GM23248 (cell line): ENCODE measurements around the gene BLMH. TPM values are rescaled to one million over a fixed set of nuclear protein-coding genes. Genes with fewer than 3 reads are reported as not detected.

Experiments used
- DNase-seq: peaks from one replicate; pipeline ENCODE4 v3.0.0-alpha.2; 2015
- H2AFZ ChIP-seq: fragments of 200-600 bp; sonication (generic); 2 replicates; pipeline ENCODE4 v1.6.1; 2016; ENCODE audit warnings: antibody characterized with exemption
- H3F3A ChIP-seq: fragments of 200-600 bp; sonication (generic); 2 replicates; pipeline ENCODE4 v1.6.1; 2016; ENCODE audit warnings: mild to moderate bottlenecking, antibody characterized with exemption, mixed run types; ENCODE audit not compliant: insufficient read depth
- H3K27ac ChIP-seq: fragments of 200-600 bp; sonication (generic); 2 replicates; pipeline ENCODE4 v1.5.1; 2016; ENCODE audit warnings: mild to moderate bottlenecking
- H3K27me3 ChIP-seq: fragments of 200-600 bp; sonication (generic); replicated peaks from 2 replicates; pipeline ENCODE4 v1.6.1; 2016; ENCODE audit warnings: mild to moderate bottlenecking; ENCODE audit not compliant: insufficient read depth
- H3K36me3 ChIP-seq: fragments of 200-600 bp; sonication (generic); 2 replicates; pipeline ENCODE4 v1.6.1; 2016; ENCODE audit warnings: low read depth, mild to moderate bottlenecking
- H3K4me1 ChIP-seq: fragments of 200-600 bp; sonication (generic); 2 replicates; pipeline ENCODE4 v1.6.1; 2016; ENCODE audit warnings: mild to moderate bottlenecking; ENCODE audit not compliant: insufficient read depth
- H3K4me2 ChIP-seq: fragments of 200-600 bp; sonication (generic); one replicate; pipeline ENCODE4 v1.6.1; 2016; ENCODE audit warnings: mild to moderate bottlenecking; ENCODE audit not compliant: unreplicated experiment
- H3K4me3 ChIP-seq: fragments of 200-600 bp; sonication (generic); 2 replicates; pipeline ENCODE4 v1.5.1; 2016; ENCODE audit warnings: mild to moderate bottlenecking
- H3K79me2 ChIP-seq: fragments of 200-600 bp; sonication (generic); 2 replicates; pipeline ENCODE4 v1.6.1; 2016; ENCODE audit warnings: mild to moderate bottlenecking; ENCODE audit not compliant: insufficient read depth
- H3K9ac ChIP-seq: fragments of 200-600 bp; sonication (generic); 2 replicates; pipeline ENCODE4 v1.6.1; 2016; ENCODE audit warnings: mild to moderate bottlenecking
- H3K9me2 ChIP-seq: fragments of 200-600 bp; sonication (generic); 2 replicates; pipeline ENCODE4 v1.6.1; 2016; ENCODE audit warnings: mixed run types, mild to moderate bottlenecking, moderate library complexity; ENCODE audit not compliant: insufficient read depth
- H3K9me3 ChIP-seq: fragments of 200-600 bp; sonication (generic); one replicate; pipeline ENCODE4 v1.6.1; 2017; ENCODE audit warnings: low read depth
- H4K20me1 ChIP-seq: fragments of 200-600 bp; sonication (generic); 2 replicates; pipeline ENCODE4 v1.6.0; 2016; ENCODE audit not compliant: insufficient read depth
- EZH2 ChIP-seq: fragments of 200-600 bp; sonication (generic); IDR thresholded peaks from 2 replicates; pipeline ENCODE4 v1.6.1; 2018; ENCODE audit warnings: antibody characterized with exemption, mild to moderate bottlenecking; ENCODE audit not compliant: insufficient read depth, poor library complexity, severe bottlenecking
- EZH2phosphoT487 ChIP-seq: fragments of 200-600 bp; sonication (generic); IDR thresholded peaks from 2 replicates; pipeline ENCODE4 v1.6.1; 2018; ENCODE audit warnings: antibody characterized with exemption, moderate library complexity, mild to moderate bottlenecking, low read depth; ENCODE audit not compliant: insufficient read depth
- WGBS, 2 experiments: methylation state at CpG; one replicate each; pipeline ENCODE4 v1.1.6; 2015 to 2017; ENCODE audit warnings: low lambda C conversion rate in 2 of 2, low coverage in 1 of 2; ENCODE audit errors: missing lambda C conversion rate in 2 of 2; 5-methylcytosine and 5-hydroxymethylcytosine counted together
- in situ Hi-C: fragments of 300-500 bp; cut with MboI; formaldehyde crosslinking; loops from 2 replicates; pipeline ENCODE4 v1.15.0; 2020
- polyA plus RNA-seq: library from polyadenylated mRNA; unstranded; fragments of >200 nt; fragmentation: Nextera tagmentation; extraction: Ambion mirVana; gene quantifications from 2 replicates; pipeline ENCODE4 v1.2.1, GENCODE V29; 2016
- total RNA-seq: library from RNA; depleted of rRNA; stranded (reverse); fragments of >200 nt; shearing (Covaris generic); gene quantifications from 2 replicates; pipeline ENCODE4 v1.2.3, GENCODE V29; 2014

BLMH gene
- total and polyA plus RNA-seq, 2 experiments from 2014 or later, result 17.3 to 22.4 TPM

DNA sequence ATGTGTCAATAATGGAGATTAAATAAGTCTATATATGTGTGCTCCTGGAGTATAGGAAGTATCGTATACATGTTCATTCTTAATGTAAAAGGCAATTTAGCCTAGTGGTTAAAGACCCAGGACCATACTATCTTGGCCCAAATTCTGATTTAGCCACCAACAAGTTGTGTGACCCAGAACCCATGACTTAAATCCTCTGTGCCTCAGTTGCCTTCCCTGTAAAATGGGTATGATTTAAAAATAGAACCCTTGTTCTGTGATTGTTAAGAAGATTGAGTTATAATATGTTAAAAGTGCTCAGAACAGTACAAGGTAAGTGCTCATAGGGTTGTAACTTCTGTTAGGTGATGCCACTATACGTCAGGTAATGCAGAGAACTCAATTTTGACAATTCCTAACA lies 18.8 kb upstream of the BLMH start:
- in situ Hi-C loops, result no loop called here
- Histone ChIP-seq H3K4me2 (no peak overlapping the region), H3F3A (no peaks in the 10 kb centered on the region), H3K4me3 (no peak overlapping the region), H3K27ac (no peak overlapping the region), H4K20me1 (no peaks in the 10 kb centered on the region), H3K4me1 (no peaks in the 10 kb centered on the region), H3K79me2 (no peaks in the 10 kb centered on the region), H3K36me3 (no peaks in the 10 kb centered on the region), H3K9me2 (no peaks in the 10 kb centered on the region), H3K9me3 (no peaks in the 10 kb centered on the region), H2AFZ (no peak overlapping the region), H3K27me3 (no peaks in the 10 kb centered on the region), H3K9ac (no peak overlapping the region)
- no peak for TF ChIP-seq EZH2
- TF ChIP-seq EZH2phosphoT487, result no peak
- WGBS, 2 experiments, result 91 to 98% methylated on average over 2 of the region's 2 CpGs
- DNase-seq, result no peak

DNA sequence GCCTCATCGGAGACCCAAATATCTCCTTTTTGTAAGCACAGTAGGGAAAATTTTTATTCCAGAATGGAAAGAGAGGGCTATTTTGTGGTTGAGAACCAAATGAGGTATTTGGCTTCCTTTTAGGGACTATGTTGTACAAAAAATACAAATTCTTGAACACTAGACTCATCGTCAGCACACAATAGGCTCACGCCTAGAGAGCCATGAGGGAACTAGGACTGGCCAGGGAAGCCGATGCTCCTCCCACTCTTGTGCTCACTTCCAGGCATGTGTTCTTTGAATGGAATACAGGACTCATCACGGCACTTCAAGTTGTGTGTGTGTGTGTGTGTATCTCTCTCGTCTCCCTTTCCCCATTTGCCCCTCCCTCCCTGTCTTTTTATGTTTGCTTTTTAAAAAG lies 17.8 kb upstream of the BLMH start:
- in situ Hi-C loops, result no loop called here

DNA sequence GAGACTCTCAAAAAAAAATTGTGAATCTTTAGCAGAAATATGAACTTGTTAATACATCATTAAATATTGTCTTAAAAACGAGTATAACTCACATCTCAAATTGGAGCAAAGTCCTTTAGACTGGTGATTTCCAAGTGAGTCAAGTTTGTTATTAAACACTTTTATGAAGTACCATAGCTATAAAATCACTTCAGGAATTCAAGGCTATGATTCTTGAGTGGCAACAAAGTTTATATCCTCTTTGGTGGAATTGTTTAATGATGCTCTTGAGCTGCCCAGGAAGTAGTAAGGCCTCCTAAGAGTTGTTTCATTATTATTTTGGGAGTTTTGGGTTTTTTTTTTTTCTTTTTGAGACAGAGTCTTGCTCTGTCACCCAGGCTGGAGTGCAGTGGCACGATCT lies 16.7 kb upstream of the BLMH start:
- TF ChIP-seq EZH2, result no peak
- no peak for TF ChIP-seq EZH2phosphoT487
- H2AFZ ChIP-seq, result no peak overlapping the region
- H3F3A ChIP-seq, result no peaks in the 10 kb centered on the region
- H3K9me3 ChIP-seq, result no peaks in the 10 kb centered on the region
- WGBS, 2 experiments, result 63 to 76% methylated on average over 2 of the region's 2 CpGs
- no peaks in the 10 kb centered on the region for H3K4me1 ChIP-seq
- no peaks in the 10 kb centered on the region for H3K79me2 ChIP-seq
- no peak overlapping the region for H3K4me2 ChIP-seq
- in situ Hi-C loops, result no loop called here
- no peak overlapping the region for H3K27ac ChIP-seq
- DNase-seq, result no peak
- H3K27me3 ChIP-seq, result no peaks in the 10 kb centered on the region
- H3K9ac ChIP-seq, result no peak overlapping the region
- no peaks in the 10 kb centered on the region for H3K36me3 ChIP-seq
- no peaks in the 10 kb centered on the region for H3K9me2 ChIP-seq
- no peaks in the 10 kb centered on the region for H4K20me1 ChIP-seq
- H3K4me3 ChIP-seq, result no peak overlapping the region

More for the DNA sequence above, 17.8 kb upstream of the BLMH start:
- no peak overlapping the region for H3K4me2 ChIP-seq
- TF ChIP-seq EZH2phosphoT487 (no peak), EZH2 (no peak)
- H3K36me3 ChIP-seq, result no peaks in the 10 kb centered on the region
- no peaks in the 10 kb centered on the region for H3K27me3 ChIP-seq
- no peak overlapping the region for H2AFZ ChIP-seq
- H3K9me3 ChIP-seq, result no peaks in the 10 kb centered on the region
- H3K79me2 ChIP-seq, result no peaks in the 10 kb centered on the region
- WGBS, 2 experiments, result 71 to 85% methylated on average over 5 to 6 of the region's 6 CpGs
- no peak overlapping the region for H3K9ac ChIP-seq
- H4K20me1 ChIP-seq, result no peaks in the 10 kb centered on the region
- DNase-seq, result peak; percentile 46
- H3F3A ChIP-seq, result no peaks in the 10 kb centered on the region
- no peaks in the 10 kb centered on the region for H3K4me1 ChIP-seq
- H3K9me2 ChIP-seq, result no peaks in the 10 kb centered on the region
- H3K27ac ChIP-seq, result no peak overlapping the region
- no peak overlapping the region for H3K4me3 ChIP-seq

DNA sequence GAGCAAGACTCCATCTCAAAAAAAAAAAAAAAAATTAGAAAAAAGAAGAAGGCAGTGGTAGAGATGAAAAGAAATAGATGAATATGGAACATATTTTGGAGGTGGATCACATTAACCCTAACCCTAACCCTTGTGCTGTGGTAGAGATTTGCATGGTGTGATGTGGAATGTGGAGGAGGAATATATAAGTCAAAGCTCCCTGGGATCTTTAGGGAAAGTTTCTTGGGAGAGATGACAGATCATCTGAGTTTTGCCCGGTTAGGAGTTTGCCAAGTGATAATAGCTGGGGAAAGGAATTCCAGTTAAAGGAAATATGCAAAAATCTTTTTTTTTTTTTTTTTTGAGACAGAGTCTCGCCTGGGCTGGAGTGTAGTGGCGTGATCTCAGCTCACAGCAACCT lies 13.0 kb upstream of the BLMH start:
- Histone ChIP-seq H3F3A (no peaks in the 10 kb centered on the region), H3K27ac (no peak overlapping the region), H3K4me3 (no peak overlapping the region), H3K36me3 (no peaks in the 10 kb centered on the region), H2AFZ (no peak overlapping the region), H3K27me3 (no peaks in the 10 kb centered on the region), H3K4me2 (no peak overlapping the region), H3K9me3 (no peaks in the 10 kb centered on the region), H3K4me1 (no peaks in the 10 kb centered on the region), H3K79me2 (no peaks in the 10 kb centered on the region), H3K9ac (no peak overlapping the region), H3K9me2 (no peaks in the 10 kb centered on the region), H4K20me1 (no peaks in the 10 kb centered on the region)
- in situ Hi-C loops, result no loop called here
- DNase-seq, result no peak
- 87 to 96% methylated on average over 3 of the region's 3 CpGs for WGBS, 2 experiments
- TF ChIP-seq EZH2phosphoT487 (no peak), EZH2 (no peak)

DNA sequence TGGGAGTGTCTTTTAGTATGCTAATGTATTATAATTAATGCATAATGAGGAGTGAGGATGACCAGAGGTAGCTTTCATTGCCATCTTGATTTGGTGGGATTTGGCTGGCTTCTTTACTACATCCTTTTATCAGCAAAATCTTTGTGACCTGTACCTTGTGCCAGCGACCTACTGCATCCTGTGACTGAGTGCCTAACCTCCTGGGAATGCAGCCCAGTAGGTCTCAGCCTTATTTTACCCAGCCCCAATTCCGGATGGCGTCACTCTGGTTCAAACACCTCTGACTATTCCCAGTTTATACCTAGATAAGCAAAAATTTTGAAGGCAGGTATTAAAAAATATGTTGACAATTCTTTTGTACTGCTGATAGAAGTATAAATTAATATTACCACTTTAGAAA lies 10.5 kb upstream of the BLMH start:
- WGBS, 2 experiments, result 76 to 80% methylated on average over 3 of the region's 3 CpGs
- in situ Hi-C loops, result no loop called here

More for the DNA sequence above, 10.5 kb upstream of the BLMH start:
- Histone ChIP-seq H3K27me3 (no peaks in the 10 kb centered on the region), H3F3A (no peaks in the 10 kb centered on the region), H4K20me1 (no peaks in the 10 kb centered on the region), H2AFZ (no peak overlapping the region), H3K4me2 (no peak overlapping the region), H3K9me3 (no peaks in the 10 kb centered on the region), H3K4me1 (no peaks in the 10 kb centered on the region), H3K36me3 (no peaks in the 10 kb centered on the region), H3K27ac (no peak overlapping the region), H3K9me2 (no peaks in the 10 kb centered on the region), H3K4me3 (no peak overlapping the region), H3K9ac (no peak overlapping the region), H3K79me2 (no peaks in the 10 kb centered on the region)
- TF ChIP-seq EZH2phosphoT487 (no peak), EZH2 (no peak)
- no peak for DNase-seq
